ENCODE measurements around the gene CD74. TPM values are rescaled to one million over a fixed set of nuclear protein-coding genes. Genes with fewer than 3 reads are reported as not detected.

Gene CD74
- polyA plus RNA-seq, 1 donor from 2014 or later = not detected

- H3K36me3 ChIP-seq (ENCODE audit: insufficient read depth, low read length) = no peaks in the 10 kb centered on the region
- TF ChIP-seq POLR2AphosphoS5 (IDR thresholded peaks at IDR 0.05) (no peak), RAD21 (conservative IDR thresholded peaks at IDR 0.05) (no peak), SMC3 (conservative IDR thresholded peaks at IDR 0.05; ENCODE audit: poor library complexity) (no peak), EP300 (conservative IDR thresholded peaks at IDR 0.05; ENCODE audit: poor library complexity, severe bottlenecking) (no peak), CTCF (IDR thresholded peaks at IDR 0.05; ENCODE audit: poor library complexity, severe bottlenecking) (no peak), EZH2 (IDR thresholded peaks at IDR 0.05; ENCODE audit: borderline replicate concordance, insufficient read depth, low read length, poor library complexity, severe bottlenecking) (no peak), MXI1 (conservative IDR thresholded peaks at IDR 0.05; ENCODE audit: poor library complexity, severe bottlenecking) (no peak), REST (IDR thresholded peaks at IDR 0.05; ENCODE audit: borderline replicate concordance) (no peak), TAF1 (IDR thresholded peaks at IDR 0.05; ENCODE audit: low read depth) (no peak)
- no peak overlapping the region for H3K9ac ChIP-seq (ENCODE audit: low read length)
- H4K20me1 ChIP-seq (ENCODE audit: insufficient read depth) = no peaks in the 10 kb centered on the region
- peaks cover 19% of the 10 kb centered on the region for H3K79me2 ChIP-seq (replicated peaks; ENCODE audit: insufficient read depth, low read length)
- no peak overlapping the region for H3K27ac ChIP-seq (ENCODE audit: low read length)
- H3K4me3 ChIP-seq (ENCODE audit: low read length) = no peak overlapping the region
- no peak overlapping the region for H2AFZ ChIP-seq (ENCODE audit: low read depth, low read length)
- no peaks in the 10 kb centered on the region for H3F3A ChIP-seq (ENCODE audit: insufficient read depth, low read length, poor library complexity, severe bottlenecking)
- H3K4me2 ChIP-seq (ENCODE audit: low read length) = no peak overlapping the region
- H3K9me3 ChIP-seq (ENCODE audit: low read length) = no peaks in the 10 kb centered on the region
- no peaks in the 10 kb centered on the region for H3K27me3 ChIP-seq (ENCODE audit: insufficient read depth, low read depth, low read length)
- no peaks in the 10 kb centered on the region for H3K9me2 ChIP-seq (ENCODE audit: insufficient read depth, low read length)
These were observed 33.9 kb upstream of the CD74 start for GRCh38 chr5:150446583-150446982.

GRCh38 chr5:150446088-150446487, 33.4 kb upstream of the CD74 start:
- Histone ChIP-seq H3K4me3 (ENCODE audit: low read length) (no peak overlapping the region), H3K9me3 (ENCODE audit: low read length) (no peaks in the 10 kb centered on the region), H3K27ac (ENCODE audit: low read length) (no peak overlapping the region), H3F3A (ENCODE audit: insufficient read depth, low read length, poor library complexity, severe bottlenecking) (no peaks in the 10 kb centered on the region), H4K20me1 (ENCODE audit: insufficient read depth) (no peaks in the 10 kb centered on the region), H3K27me3 (ENCODE audit: insufficient read depth, low read depth, low read length) (no peaks in the 10 kb centered on the region), H3K4me2 (ENCODE audit: low read length) (no peak overlapping the region), H3K36me3 (ENCODE audit: insufficient read depth, low read length) (no peaks in the 10 kb centered on the region), H3K9ac (ENCODE audit: low read length) (no peak overlapping the region), H3K9me2 (ENCODE audit: insufficient read depth, low read length) (no peaks in the 10 kb centered on the region), H3K79me2 (replicated peaks; ENCODE audit: insufficient read depth, low read length) (peaks cover 19% of the 10 kb centered on the region), H2AFZ (ENCODE audit: low read depth, low read length) (no peak overlapping the region)
- TF ChIP-seq CTCF (IDR thresholded peaks at IDR 0.05; ENCODE audit: poor library complexity, severe bottlenecking) = no peak
- no peak for TF ChIP-seq POLR2AphosphoS5 (IDR thresholded peaks at IDR 0.05)
- TF ChIP-seq RAD21 (conservative IDR thresholded peaks at IDR 0.05) = no peak
- no peak for TF ChIP-seq EP300 (conservative IDR thresholded peaks at IDR 0.05; ENCODE audit: poor library complexity, severe bottlenecking)
- no peak for TF ChIP-seq TAF1 (IDR thresholded peaks at IDR 0.05; ENCODE audit: low read depth)
- no peak for TF ChIP-seq MXI1 (conservative IDR thresholded peaks at IDR 0.05; ENCODE audit: poor library complexity, severe bottlenecking)
- no peak for TF ChIP-seq REST (IDR thresholded peaks at IDR 0.05; ENCODE audit: borderline replicate concordance)
- TF ChIP-seq EZH2 (IDR thresholded peaks at IDR 0.05; ENCODE audit: borderline replicate concordance, insufficient read depth, low read length, poor library complexity, severe bottlenecking) = no peak
- no peak for TF ChIP-seq SMC3 (conservative IDR thresholded peaks at IDR 0.05; ENCODE audit: poor library complexity)

All from neural cell (in vitro differentiated cells).